Adrenal gland (tissue), 5 donors: ENCODE data around the gene CAMK1.

ENCODE experiments used
- CTCF ChIP-seq, 6 experiments: fragments of 450-650 bp in 4 of 6; fragments of 200-600 bp in 2 of 6; sonication (generic) in 1 of 6; IDR thresholded peaks; 1 replicate in 5 of 6; 2 replicates in 1 of 6; pipeline versions ENCODE4 v1.5.1 to v1.8.0; 2016 to 2021; ENCODE audit warnings: antibody characterized with exemption in 6 of 6, mild to moderate bottlenecking in 2 of 6, moderate library complexity in 1 of 6
- POLR2A ChIP-seq, 2 donors: fragments of 450-650 bp; IDR thresholded peaks; one replicate each; pipeline ENCODE4 v1.6.1; 2017; ENCODE audit warnings: antibody characterized with exemption in 2 of 2, mild to moderate bottlenecking in 2 of 2, moderate library complexity in 1 of 2
- donor health status: DM: no; HTN: no; CAD: no.

DNA sequence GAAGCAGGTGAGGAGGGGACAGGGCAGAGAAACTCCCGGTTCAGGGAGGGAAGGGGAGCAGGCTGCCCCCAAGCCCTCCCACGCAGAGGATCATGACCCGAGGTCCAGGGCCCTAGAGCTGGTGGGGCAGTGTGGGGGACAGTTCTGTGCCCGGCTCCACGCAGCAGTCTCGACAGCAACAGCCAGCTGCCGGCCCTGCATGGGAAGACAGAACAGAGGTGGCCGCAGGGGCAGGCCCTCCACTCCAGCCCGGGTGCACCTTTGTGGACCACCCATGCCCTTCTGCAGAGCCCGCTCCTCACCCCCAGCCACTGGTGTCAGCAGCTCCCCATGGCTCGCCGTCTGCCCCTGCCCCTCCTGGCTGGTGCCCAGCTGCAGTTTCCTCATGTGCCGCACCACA lies 12.3 kb downstream of the CAMK1 start:
- TF ChIP-seq CTCF (IDR thresholded peaks at IDR 0.05) (no peak), POLR2A (IDR thresholded peaks at IDR 0.05) (no peak)
